ENCODE results near the gene MIXL1. TPM values are rescaled to one million over a fixed set of nuclear protein-coding genes. Genes with fewer than 3 reads are reported as not detected.

The MIXL1 gene
- total and polyA plus RNA-seq, 2 experiments from 2014 or later = 0.97 to 1.0 TPM

DNA sequence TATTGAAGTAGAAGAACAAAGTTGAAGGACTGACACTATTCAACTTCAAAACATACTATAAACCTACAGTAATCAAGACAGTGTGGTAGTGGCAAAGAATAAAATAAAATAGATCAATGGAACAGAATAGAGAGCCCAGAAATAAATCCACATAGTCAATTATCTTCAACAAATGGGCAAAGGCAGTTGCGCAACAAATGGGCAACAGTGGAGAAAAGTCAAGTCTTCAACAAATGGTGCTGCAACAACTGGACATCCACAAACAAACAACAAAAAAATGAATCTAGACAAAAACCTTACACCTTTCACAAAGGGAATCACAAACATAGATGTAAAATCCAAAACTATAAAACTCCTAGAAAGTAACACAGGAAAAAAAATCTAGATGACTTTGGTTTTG is 38.4 kb downstream of the MIXL1 start (continued):
- TF ChIP-seq, protein P1, sequence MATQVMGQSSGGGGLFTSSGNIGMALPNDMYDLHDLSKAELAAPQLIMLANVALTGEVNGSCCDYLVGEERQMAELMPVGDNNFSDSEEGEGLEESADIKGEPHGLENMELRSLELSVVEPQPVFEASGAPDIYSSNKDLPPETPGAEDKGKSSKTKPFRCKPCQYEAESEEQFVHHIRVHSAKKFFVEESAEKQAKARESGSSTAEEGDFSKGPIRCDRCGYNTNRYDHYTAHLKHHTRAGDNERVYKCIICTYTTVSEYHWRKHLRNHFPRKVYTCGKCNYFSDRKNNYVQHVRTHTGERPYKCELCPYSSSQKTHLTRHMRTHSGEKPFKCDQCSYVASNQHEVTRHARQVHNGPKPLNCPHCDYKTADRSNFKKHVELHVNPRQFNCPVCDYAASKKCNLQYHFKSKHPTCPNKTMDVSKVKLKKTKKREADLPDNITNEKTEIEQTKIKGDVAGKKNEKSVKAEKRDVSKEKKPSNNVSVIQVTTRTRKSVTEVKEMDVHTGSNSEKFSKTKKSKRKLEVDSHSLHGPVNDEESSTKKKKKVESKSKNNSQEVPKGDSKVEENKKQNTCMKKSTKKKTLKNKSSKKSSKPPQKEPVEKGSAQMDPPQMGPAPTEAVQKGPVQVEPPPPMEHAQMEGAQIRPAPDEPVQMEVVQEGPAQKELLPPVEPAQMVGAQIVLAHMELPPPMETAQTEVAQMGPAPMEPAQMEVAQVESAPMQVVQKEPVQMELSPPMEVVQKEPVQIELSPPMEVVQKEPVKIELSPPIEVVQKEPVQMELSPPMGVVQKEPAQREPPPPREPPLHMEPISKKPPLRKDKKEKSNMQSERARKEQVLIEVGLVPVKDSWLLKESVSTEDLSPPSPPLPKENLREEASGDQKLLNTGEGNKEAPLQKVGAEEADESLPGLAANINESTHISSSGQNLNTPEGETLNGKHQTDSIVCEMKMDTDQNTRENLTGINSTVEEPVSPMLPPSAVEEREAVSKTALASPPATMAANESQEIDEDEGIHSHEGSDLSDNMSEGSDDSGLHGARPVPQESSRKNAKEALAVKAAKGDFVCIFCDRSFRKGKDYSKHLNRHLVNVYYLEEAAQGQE (IDR thresholded peaks at IDR 0.05; ENCODE audit: unreplicated experiment) = no peak
- TF ChIP-seq, protein P2, sequence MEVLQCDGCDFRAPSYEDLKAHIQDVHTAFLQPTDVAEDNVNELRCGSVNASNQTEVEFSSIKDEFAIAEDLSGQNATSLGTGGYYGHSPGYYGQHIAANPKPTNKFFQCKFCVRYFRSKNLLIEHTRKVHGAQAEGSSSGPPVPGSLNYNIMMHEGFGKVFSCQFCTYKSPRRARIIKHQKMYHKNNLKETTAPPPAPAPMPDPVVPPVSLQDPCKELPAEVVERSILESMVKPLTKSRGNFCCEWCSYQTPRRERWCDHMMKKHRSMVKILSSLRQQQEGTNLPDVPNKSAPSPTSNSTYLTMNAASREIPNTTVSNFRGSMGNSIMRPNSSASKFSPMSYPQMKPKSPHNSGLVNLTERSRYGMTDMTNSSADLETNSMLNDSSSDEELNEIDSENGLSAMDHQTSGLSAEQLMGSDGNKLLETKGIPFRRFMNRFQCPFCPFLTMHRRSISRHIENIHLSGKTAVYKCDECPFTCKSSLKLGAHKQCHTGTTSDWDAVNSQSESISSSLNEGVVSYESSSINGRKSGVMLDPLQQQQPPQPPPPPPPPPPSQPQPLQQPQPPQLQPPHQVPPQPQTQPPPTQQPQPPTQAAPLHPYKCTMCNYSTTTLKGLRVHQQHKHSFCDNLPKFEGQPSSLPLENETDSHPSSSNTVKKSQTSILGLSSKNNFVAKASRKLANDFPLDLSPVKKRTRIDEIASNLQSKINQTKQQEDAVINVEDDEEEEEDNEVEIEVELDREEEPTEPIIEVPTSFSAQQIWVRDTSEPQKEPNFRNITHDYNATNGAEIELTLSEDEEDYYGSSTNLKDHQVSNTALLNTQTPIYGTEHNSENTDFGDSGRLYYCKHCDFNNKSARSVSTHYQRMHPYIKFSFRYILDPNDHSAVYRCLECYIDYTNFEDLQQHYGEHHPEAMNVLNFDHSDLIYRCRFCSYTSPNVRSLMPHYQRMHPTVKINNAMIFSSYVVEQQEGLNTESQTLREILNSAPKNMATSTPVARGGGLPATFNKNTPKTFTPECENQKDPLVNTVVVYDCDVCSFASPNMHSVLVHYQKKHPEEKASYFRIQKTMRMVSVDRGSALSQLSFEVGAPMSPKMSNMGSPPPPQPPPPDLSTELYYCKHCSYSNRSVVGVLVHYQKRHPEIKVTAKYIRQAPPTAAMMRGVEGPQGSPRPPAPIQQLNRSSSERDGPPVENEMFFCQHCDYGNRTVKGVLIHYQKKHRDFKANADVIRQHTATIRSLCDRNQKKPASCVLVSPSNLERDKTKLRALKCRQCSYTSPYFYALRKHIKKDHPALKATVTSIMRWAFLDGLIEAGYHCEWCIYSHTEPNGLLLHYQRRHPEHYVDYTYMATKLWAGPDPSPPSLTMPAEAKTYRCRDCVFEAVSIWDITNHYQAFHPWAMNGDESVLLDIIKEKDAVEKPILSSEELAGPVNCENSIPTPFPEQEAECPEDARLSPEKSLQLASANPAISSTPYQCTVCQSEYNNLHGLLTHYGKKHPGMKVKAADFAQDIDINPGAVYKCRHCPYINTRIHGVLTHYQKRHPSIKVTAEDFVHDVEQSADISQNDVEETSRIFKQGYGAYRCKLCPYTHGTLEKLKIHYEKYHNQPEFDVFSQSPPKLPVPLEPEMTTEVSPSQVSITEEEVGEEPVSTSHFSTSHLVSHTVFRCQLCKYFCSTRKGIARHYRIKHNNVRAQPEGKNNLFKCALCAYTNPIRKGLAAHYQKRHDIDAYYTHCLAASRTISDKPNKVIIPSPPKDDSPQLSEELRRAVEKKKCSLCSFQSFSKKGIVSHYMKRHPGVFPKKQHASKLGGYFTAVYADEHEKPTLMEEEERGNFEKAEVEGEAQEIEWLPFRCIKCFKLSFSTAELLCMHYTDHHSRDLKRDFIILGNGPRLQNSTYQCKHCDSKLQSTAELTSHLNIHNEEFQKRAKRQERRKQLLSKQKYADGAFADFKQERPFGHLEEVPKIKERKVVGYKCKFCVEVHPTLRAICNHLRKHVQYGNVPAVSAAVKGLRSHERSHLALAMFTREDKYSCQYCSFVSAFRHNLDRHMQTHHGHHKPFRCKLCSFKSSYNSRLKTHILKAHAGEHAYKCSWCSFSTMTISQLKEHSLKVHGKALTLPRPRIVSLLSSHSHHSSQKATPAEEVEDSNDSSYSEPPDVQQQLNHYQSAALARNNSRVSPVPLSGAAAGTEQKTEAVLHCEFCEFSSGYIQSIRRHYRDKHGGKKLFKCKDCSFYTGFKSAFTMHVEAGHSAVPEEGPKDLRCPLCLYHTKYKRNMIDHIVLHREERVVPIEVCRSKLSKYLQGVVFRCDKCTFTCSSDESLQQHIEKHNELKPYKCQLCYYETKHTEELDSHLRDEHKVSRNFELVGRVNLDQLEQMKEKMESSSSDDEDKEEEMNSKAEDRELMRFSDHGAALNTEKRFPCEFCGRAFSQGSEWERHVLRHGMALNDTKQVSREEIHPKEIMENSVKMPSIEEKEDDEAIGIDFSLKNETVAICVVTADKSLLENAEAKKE (CRISPR knock-in tag; IDR thresholded peaks at IDR 0.05) = no peak
- TF ChIP-seq EZH2phosphoT487 (IDR thresholded peaks at IDR 0.05; ENCODE audit: unreplicated experiment) = no peak
- no peak for TF ChIP-seq POLR2AphosphoS5 (IDR thresholded peaks at IDR 0.05; ENCODE audit: low read depth)
- no peak for TF ChIP-seq STAT1 (IDR thresholded peaks at IDR 0.05; ENCODE audit: unreplicated experiment)
- TF ChIP-seq CREB1 (CRISPR knock-in tag; IDR thresholded peaks at IDR 0.05; ENCODE audit: low read depth) = no peak

Measured in GM23338 (cell line).